Astrocyte of the cerebellum (primary cell): ENCODE measurements around the gene DCLK2.

Experiments
- DNase-seq: peaks from one replicate; pipeline ENCODE4 v3.0.0-alpha.2; 2011; ENCODE audit warnings: low read depth
- H3K4me3 ChIP-seq: 2 replicates; pipeline ENCODE4 v1.5.1; 2011; ENCODE audit warnings: mild to moderate bottlenecking, low read depth, low read length, moderate library complexity
- CTCF ChIP-seq: IDR thresholded peaks from 2 replicates; pipeline ENCODE4 v1.5.1; 2012; ENCODE audit warnings: low read length, low read depth, moderate library complexity, mild to moderate bottlenecking; ENCODE audit errors: missing control alignments
- in situ Hi-C: cut with HindIII; loops from 2 replicates; pipeline ENCODE4 v1.10.0; 2017; ENCODE audit warnings: low sequenced_read_pairs

Gene DCLK2

GRCh38 chr4:150039274-150040127, 38.7 kb upstream of the DCLK2 start:
- in situ Hi-C loops = no loop called here
- no peak for DNase-seq
- H3K4me3 ChIP-seq = no peak overlapping the region
- no peak for TF ChIP-seq CTCF

- no peak for DNase-seq
- TF ChIP-seq CTCF = no peak
- H3K4me3 ChIP-seq = no peak overlapping the region
- in situ Hi-C loops = no loop called here
These were observed 33.7 kb upstream of the DCLK2 start for GRCh38 chr4:150044517-150044916.

- in situ Hi-C loops = no loop called here
- no peak overlapping the region for H3K4me3 ChIP-seq
- TF ChIP-seq CTCF = no peak
- no peak for DNase-seq
These were observed 32.8 kb upstream of the DCLK2 start for GRCh38 chr4:150045410-150045809.

- DNase-seq = no peak
- TF ChIP-seq CTCF = no peak
- in situ Hi-C loops = no loop called here
- no peak overlapping the region for H3K4me3 ChIP-seq
These were observed 31.5 kb upstream of the DCLK2 start for GRCh38 chr4:150046728-150047217.

- H3K4me3 ChIP-seq = no peak overlapping the region
- in situ Hi-C loops = no loop called here
- no peak for DNase-seq
- no peak for TF ChIP-seq CTCF
These were observed 30.7 kb upstream of the DCLK2 start for GRCh38 chr4:150047546-150047945.

GRCh38 chr4:150049682-150050081, 28.6 kb upstream of the DCLK2 start:
- TF ChIP-seq CTCF = no peak
- DNase-seq = no peak
- in situ Hi-C loops = no loop called here

More at GRCh38 chr4:150049682-150050081, 28.6 kb upstream of the DCLK2 start:
- H3K4me3 ChIP-seq = no peak overlapping the region
